Right ventricle myocardium inferior (tissue), 1 donor: ENCODE results near the gene HTR7. TPM values are rescaled to one million over a fixed set of nuclear protein-coding genes. Genes with fewer than 3 reads are reported as not detected.

ENCODE experiments used
- ATAC-seq: fragments of 200-7000 bp; cut with Tn5 transposase; one replicate; pipeline ENCODE4 v1.9.1; 2020; ENCODE audit warnings: mild to moderate bottlenecking, moderate library complexity
- DNase-seq: peaks from one replicate; pipeline ENCODE4 v3.0.0; 2021; ENCODE audit errors: missing footprints
- intact Hi-C: fragments of 100-400 bp; cut with DNase I; formaldehyde crosslinking; loops from one replicate; pipeline ENCODE4 v1.11.0; 2022
- total RNA-seq: library from RNA; stranded (reverse); fragmentation: NEBNext Ultra II Directional; extraction: Animal tissue kit (Norgen Biotek cat#: 25700); gene quantifications from one replicate; pipeline ENCODE4 v1.2.1, GENCODE V29; 2021
- donor health status: DM: no; HTN: yes; CAD: no; lungs with severe emphysema.

The HTR7 gene
- total RNA-seq, 1 donor from 2014 or later, result not detected

DNA sequence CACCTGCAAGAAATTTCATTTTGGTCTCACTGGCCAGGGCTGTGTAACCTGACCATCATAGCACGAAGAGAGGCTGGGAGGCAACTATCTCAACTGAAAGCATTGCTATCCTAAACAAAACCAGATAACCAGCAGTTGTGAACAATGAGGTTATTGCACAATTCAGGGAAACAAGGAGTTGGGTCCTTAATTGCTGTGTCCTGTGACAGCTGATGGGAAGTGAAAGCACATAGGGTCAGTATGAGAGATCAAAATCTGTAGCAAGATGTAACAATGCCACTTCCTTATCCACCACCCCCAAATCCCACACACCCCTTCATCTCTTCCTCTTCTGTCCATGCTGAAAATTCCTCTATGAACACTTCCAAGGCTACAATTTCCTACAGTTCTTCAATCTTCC, 80.2 kb downstream of the HTR7 start:
- intact Hi-C loops, result no loop called here
- ATAC-seq, result peak; percentile 69
- no peak for DNase-seq

DNA sequence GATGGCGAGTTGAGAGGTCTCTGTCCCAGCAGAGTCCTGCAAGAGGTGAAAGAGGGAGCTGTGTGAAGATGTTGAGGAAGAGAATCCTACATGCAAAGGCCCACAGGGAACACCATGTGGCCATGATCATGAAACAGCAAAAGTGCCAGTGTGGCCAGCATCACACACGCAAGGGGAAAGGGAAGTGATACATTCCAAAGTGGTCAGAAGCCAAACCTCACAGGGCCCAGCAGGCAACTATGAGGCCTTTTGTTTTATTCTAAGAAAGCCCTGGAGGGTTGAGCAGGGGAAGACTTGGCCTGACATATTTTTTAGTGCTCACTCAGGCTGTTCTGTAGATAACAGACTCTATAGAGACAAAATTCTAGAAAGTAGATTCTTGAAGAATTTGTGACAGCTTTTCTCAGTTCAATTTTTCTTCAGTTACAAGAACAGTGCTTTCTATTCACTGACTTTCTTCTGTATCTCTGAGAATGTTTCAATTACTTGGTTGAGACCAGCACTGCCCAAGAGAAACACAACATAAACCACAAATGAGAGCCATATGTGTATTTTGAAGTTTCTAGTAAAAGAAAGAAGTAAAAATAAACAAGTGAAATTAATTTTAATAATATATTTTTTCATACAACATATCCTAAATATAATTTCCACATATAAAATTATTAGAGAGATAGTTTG, 82.3 kb downstream of the HTR7 start:
- peak; percentile 59 for ATAC-seq
- intact Hi-C loops, result no loop called here
- DNase-seq, result no peak

DNA sequence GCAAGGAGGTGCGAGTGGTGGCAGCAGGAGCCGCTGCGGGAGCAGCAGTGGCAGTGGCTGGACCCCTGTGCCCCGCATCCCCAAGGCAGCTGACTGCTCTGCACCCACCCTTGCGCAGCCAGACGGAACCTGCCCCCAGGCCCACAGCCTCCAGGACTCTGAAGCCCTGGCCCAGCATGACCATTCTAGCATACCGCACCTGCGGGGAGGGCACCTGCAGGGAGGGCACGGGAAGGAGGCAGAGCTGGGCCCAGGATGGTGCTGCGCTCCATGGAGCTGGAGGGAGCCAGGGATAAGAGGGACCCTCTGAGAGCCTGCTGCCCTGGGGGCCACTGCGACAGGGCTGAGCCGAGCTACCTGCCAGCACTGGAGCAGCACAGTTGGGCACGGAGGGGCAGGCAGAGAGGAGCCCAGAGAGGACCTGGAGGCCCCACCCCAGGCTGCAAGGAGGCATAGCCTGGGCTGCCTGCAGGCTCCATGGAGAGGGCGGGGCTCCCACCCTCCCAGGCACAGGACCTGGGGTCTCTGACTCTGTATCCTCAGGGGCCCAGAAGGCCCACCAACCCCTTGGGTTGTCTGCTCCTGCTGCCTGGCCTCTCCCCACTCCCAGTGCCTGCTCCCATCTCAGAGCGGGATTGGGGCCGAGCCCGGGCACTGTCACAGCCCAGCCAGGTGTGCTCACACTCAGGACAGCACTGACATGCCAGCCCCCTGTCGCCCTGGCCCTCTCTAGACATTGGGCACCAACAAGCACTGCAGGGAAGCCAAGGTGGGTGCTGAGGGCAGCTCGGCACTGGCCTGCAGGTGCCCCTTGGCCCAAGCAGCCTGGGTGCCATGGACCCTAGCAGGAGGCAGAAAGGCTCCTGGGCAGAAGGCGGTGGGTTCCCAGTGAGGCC, 87.6 kb downstream of the HTR7 start:
- intact Hi-C loops, result no loop called here
- no peak for DNase-seq
- ATAC-seq, result no peak

DNA sequence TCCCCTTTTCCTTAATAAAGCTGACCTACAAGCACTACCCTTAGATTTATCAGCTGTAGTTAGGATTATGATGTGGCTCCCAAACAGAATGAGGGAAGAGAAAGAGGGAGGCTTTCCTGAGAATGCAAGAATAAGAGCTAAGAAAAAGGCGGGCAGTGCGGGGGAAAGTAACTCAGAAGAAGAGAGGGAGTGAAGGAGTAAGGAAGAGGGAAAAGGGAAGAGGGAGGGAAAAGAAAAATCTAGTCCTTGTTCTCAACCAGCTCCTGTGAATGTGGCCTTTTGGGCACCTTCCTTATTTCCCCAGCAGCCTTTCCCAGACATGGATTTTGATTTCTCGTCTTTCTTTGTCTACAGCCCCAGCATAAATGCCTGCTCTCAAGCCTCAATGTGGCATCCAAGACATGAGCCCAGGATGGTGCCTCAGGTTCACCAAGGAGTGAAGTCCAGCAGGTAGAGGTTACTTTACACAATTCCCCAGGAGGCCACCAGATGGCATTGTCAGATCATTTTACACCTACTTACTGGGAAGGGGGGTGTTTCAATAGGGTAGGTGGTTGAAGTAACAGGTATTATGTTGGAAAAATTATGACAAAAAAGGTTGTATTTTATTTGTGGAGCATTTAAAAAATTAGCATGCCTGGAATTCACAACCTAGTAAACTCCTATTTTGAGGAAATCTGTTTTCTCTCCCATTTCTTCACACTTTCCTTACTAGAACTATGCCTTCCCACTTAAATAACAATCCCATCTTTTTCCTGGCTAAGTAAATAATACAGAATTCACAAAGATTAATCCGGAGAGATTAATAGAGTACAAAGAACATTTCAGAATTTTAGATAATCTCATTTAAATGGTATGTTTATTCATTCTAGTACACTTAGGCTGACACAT, 106.5 kb downstream of the HTR7 start:
- intact Hi-C loops, result loop anchor here (5.0 kb wide), 1 partner anchor 111 kb away; no protein-coding TSS in a partner anchor
- ATAC-seq (no peak), DNase-seq (no peak)

DNA sequence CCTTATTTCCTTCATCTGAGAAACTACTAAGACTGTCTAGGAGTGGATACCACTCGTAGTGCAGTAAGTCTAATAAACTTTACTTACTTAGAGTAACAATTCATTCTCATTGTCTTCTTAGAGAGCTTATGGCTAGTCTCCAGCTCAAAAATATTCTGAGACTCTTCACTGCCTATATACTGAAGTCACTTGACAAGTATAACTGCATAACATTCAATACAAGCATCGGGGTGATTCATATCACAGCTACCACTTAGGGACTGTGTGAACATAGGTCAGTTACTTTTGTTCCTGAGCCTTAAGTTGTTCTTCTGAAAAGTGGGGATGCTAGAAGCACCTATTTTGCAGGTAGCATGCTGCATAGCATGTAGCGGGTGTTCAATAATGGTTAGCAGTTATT, 111.0 kb downstream of the HTR7 start:
- no peak for ATAC-seq
- DNase-seq, result no peak
- intact Hi-C loops, result no loop called here

DNA sequence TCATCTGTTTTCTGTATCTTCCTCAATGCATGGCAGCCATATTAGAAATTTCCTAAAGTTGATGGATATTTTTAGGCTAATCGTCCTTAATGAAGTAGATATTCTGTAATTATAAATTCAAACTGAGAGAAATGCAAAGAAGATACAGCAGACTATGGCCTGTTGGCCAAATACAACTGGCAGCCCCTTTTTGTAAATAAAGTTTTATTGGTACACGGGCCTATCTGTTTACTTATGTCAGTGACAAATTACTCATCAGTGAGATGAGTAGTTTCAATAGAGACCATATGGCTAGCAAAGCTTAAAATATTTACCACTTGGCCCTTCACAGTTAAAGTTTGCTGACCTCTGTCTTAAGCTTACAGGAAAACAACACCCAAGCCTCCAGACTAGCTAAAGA, 112.3 kb downstream of the HTR7 start:
- no peak for ATAC-seq
- intact Hi-C loops, result no loop called here
- DNase-seq, result no peak

DNA sequence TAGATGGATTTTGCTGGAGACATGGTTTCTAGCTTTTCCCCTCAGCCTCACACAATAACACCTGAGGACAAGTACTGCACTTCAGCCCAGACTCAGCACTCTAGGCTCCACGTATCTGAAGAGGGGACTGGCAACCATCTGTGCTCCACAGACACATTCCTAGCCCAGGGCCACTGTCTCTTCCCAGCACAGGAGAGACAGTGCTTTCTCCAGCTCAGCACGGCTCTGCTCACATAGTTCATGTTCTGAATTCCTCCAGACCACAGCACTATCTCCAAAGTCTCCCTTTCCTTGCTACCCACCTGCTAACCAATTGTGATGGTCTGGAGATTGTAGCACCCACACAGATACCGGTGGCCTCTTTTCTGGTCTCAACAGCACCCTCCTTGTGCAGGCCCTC, 114.5 kb downstream of the HTR7 start:
- ATAC-seq (no peak), DNase-seq (no peak)
- intact Hi-C loops, result no loop called here

DNA sequence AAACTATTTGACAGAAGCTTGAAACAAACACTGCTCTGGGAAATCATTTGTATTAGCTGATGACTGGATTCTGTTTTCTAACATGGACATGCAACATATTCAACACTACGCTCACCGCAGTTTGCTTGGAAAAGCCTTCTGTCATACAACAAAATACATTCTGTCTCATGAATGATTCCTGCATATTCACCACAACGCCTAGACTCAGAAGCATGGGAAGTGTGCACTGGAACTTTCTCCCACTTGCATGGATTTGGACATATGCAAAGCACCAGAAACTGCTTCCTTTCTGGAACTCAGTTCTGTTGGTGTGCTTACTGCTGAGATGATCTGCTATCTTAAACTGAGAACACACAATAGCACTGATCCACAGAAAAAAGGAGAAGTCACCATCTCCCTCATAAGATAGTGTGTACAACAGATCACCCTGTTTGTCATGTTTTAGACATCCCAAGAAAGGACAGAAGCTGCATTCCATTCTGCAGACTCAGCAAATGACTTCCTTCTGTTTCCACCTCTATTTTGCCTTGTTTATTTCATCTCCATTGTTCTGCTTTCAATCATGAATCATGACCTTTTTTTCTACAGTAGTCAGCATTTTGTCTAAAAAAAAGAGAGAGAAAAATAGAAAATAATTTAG, 115.8 kb downstream of the HTR7 start:
- DNase-seq, result no peak
- intact Hi-C loops, result no loop called here
- peak; percentile 60 for ATAC-seq

DNA sequence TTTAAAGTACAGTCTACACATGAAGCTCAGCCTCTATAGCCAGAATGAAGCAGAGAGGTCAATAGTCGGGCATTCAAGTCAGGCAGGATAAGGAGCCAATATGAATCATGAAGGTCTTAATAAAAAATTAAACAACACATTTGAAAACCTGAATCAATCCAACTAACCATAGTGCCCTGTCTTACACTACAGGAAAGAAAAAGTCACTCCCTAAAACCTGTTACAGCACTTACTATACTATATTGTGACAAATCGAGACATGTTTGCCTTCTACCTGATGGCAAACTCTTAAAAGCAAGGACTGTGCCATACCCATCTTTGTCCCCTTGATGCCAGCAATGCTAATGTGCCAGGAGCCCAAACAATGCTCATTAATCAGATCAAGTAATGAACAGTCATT, 117.6 kb downstream of the HTR7 start:
- intact Hi-C loops, result no loop called here
- no peak for ATAC-seq
- no peak for DNase-seq

DNA sequence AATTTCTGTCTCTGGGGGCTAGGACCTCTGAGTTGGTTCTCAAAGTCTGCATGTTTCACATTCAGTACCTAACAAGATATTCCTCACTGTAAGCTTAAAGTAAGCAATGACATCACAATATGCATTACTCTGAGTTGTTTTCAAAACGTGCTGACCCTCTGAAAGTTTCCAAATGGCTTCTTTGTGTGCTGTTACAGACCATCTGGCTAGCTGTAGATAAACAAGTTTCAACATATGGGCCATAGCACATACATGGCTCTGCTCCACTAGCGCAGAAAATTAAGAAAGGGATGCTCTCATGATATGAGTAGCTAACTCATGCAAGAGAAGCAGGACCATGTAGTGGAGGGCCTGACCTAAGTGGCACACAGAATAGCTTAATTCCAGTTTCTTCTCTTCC, 119.0 kb downstream of the HTR7 start:
- DNase-seq (no peak), ATAC-seq (no peak)
- intact Hi-C loops, result no loop called here

DNA sequence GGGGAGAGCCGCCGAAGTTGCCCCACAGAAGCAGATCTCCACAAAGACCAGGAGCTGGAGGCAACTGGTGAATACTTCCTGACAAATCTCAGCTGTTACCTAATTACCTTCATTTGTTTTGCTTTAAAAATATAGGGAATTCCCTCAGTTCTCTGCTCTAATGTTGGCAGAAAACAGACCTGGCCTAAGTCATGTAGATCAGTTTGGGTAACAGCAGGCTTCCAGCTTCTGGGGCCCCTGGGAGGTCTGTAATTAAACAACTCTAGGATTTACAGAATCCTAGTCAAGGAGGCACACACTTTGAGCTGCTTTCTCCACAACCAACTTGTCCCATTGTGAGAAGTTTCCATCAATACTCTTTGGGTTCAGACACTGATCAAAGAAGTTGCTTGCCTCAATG, 123.4 kb downstream of the HTR7 start:
- DNase-seq, result no peak
- no peak for ATAC-seq
- intact Hi-C loops, result no loop called here

DNA sequence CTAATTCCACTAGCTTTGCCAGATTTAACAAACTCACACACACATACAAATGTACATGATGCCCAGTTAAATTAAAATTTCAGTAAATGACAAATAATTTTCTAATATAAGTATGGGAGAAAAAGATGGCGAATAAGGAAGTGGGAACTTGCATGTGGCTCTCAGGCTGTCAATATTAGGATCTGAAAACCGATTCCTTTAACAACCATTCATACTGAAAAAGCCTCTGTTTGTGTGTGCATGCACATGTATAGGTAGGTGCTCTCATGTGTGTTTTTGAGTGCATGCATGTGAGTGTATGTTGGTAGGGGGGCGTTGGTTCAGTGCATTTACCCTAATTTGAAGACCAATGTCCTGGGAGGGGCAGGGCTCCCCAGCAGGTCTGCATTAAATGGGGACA, 125.3 kb downstream of the HTR7 start:
- intact Hi-C loops, result no loop called here
- DNase-seq, result no peak

DNA sequence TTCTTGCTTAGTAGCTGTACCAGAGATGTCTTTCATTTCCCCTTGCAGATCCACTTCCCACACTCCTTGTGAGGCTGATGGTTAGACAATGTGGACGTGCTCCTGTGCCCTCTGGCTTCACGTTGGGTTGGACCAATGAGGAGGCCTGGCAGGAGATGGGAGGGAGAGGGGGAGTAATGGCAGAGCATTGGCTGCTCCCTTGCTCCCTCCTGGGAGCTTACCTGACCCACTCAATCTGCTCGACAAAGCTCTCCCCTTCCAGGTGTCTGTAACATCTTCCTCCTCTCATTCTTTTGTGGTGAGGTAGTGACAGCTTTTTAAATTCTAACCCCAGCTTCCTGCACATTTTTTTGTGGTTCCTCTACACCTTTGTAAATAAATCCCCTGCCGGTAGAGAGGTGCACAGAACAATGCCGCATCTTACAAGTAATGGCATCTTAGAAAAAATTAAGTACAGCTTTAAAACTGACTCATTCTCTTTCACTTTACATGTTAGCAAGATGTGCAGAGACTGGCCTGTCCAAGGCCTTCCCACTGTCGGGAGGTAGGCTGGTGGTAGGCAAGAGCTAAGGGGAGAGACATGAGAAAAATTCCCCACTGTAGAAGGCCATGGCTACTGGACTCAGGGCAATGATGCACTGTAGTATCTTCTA, 134.3 kb downstream of the HTR7 start:
- ATAC-seq (no peak), DNase-seq (no peak)
- intact Hi-C loops, result no loop called here

More for the DNA sequence above, 125.3 kb downstream of the HTR7 start:
- ATAC-seq, result no peak

DNA sequence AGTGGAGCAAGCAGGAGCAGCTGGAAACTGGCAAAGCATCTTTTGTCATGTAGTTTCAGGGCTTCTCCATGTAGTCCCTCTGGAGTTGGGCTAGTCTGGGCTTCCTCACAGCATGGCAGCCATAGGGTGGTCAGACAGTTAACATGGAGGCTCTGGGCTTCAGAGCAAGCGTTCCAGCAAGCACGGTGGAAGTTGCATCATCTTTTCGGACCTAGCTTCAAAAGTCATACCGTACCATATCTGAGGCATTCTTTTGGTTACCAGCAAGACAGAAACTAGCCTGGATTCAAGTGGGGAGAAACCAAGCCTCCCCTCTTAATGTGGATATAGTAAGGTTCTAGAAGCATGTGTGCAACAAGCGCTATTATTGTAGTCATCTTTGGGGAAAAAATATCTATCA, 135.0 kb downstream of the HTR7 start:
- intact Hi-C loops, result no loop called here
- no peak for ATAC-seq
- DNase-seq, result no peak

DNA sequence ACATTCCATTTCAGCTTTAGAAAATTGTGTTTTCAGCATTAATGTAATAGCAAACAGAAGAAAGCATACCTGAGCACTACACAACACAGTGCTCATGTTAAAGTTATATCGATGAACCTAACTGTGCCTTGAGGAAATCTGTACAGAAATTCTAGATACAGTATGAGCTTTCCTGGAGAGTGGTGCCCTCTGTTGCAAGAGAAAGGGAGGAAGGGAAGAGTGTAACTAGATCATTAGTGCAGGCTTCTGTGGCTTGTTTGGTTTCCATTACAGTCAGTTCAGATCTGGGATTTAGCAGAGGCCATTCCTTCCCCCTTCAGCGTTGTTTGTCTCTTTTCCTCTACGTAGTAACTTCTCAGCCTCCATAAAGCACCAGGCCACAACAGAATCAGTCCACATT, 139.7 kb downstream of the HTR7 start:
- DNase-seq (no peak), ATAC-seq (no peak)
- intact Hi-C loops, result no loop called here

DNA sequence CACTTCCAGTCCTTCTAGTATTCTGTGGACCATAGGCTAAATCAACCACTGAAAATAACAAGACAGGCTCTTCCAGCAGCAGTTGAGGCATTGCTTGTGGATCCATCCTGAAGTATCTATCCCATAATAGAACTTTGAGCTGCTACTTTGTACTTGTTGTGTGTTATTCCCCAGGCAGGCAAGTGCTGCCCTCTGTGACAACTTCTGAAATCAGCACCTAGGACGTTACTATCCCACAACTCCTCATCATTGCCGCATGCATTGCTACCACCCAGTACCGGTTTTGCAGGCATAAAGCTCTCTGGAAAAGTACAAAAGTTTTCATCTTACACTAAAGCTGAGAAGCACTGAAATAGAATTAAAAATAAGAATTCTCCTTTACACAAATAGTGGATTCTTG, 145.3 kb downstream of the HTR7 start:
- DNase-seq, result no peak
- intact Hi-C loops, result no loop called here
- ATAC-seq, result no peak

DNA sequence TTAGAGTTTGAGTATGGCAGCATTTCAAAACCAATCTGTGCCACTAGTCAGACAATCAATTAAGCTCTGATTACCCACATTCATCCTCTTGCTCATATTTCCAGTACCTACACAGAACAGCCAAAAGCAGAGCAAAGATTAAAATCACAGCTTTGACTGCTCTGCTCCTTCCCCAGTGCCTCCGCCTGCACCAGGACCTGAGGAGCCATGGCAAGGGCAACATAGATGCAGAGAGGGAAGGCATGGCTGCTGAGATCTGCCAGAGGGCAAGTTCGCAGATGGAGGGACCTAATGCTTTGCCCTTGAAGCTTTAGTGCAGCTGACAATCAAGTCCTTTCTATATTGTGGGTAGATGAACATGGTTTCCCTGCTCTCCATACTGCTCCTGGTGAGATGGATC, 148.1 kb downstream of the HTR7 start:
- no peak for DNase-seq
- intact Hi-C loops, result no loop called here

DNA sequence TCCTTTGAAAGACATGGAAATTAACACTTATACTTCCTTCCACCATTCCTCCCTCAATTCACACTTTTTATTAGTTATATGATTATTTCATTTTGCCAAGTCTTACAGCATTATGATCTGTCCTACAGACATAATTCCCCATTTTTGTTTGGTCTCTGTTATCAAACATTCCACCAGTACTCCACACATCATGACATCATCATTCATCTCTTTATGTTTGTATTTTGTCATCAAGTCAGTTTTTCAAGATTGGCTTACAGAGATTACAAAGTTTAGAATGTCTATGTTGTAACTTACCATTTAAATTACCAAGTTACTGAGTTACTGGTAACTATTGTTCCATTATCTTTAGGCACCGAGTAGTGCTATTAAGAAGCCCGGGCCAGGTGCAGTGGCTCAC, 150.2 kb downstream of the HTR7 start:
- DNase-seq, result no peak
- intact Hi-C loops, result no loop called here
- ATAC-seq, result no peak

More for the DNA sequence above, 148.1 kb downstream of the HTR7 start:
- ATAC-seq, result no peak
